CD4-positive, alpha-beta T cell treated with Interleukin-15 for 4 hours (primary cell): ENCODE results near the gene BNIP5.
A peak's percentile ranks its signal among the peaks of the same experiment; 100 is the strongest.
"Not testable (repeated sequence)": the region's sequence is repeated elsewhere in the genome, so short reads cannot be mapped to it uniquely, and the experiment has no call there.

Experiments
- DNase-seq: peaks from one replicate; pipeline ENCODE4 v3.0.0-alpha.2; 2020; ENCODE audit warnings: low spot score

The BNIP5 gene

GRCh38 chr6:36340618-36341454 is 4.1 kb upstream of the BNIP5 start:
- peak; percentile 72 for DNase-seq

GRCh38 chr6:36340306-36340617 is 3.6 kb upstream of the BNIP5 start:
- DNase-seq: no peak

GRCh38 chr6:36339146-36339545 is 2.5 kb upstream of the BNIP5 start:
- no peak for DNase-seq

GRCh38 chr6:36338223-36338622 is 1.5 kb upstream of the BNIP5 start:
- not testable (repeated sequence) for DNase-seq

GRCh38 chr6:36337814-36338213 is 1.1 kb upstream of the BNIP5 start:
- no peak for DNase-seq

GRCh38 chr6:36336208-36336710 is 429 bp downstream of the BNIP5 start:
- no peak for DNase-seq

- DNase-seq: no peak
Observed at GRCh38 chr6:36335465-36336207, 1.1 kb downstream of the BNIP5 start.

GRCh38 chr6:36334832-36335459 is 1.7 kb downstream of the BNIP5 start:
- DNase-seq: no peak

GRCh38 chr6:36333931-36334725 is 2.6 kb downstream of the BNIP5 start:
- no peak for DNase-seq

GRCh38 chr6:36333171-36333895 is 3.4 kb downstream of the BNIP5 start:
- DNase-seq: no peak

- DNase-seq: no peak
Observed at GRCh38 chr6:36331381-36331780, 5.3 kb downstream of the BNIP5 start.

- no peak for DNase-seq
Observed at GRCh38 chr6:36330366-36330765, 6.3 kb downstream of the BNIP5 start.

GRCh38 chr6:36329798-36330291 is 6.8 kb downstream of the BNIP5 start:
- no peak for DNase-seq

- no peak for DNase-seq
Observed at GRCh38 chr6:36328600-36328999, 8.1 kb downstream of the BNIP5 start.

GRCh38 chr6:36327919-36328236 is 8.8 kb downstream of the BNIP5 start:
- DNase-seq: no peak

- no peak for DNase-seq
Observed at GRCh38 chr6:36327226-36327918, 9.3 kb downstream of the BNIP5 start.

GRCh38 chr6:36326356-36326995 is 10.2 kb downstream of the BNIP5 start:
- DNase-seq: no peak

- no peak for DNase-seq
Observed at GRCh38 chr6:36324715-36325114, 12.0 kb downstream of the BNIP5 start.

GRCh38 chr6:36324191-36324590 is 12.5 kb downstream of the BNIP5 start:
- no peak for DNase-seq

- no peak for DNase-seq
Observed at GRCh38 chr6:36323062-36323461, 13.6 kb downstream of the BNIP5 start.
